ENCODE results near the gene LIPE.

The LIPE gene, protein sequence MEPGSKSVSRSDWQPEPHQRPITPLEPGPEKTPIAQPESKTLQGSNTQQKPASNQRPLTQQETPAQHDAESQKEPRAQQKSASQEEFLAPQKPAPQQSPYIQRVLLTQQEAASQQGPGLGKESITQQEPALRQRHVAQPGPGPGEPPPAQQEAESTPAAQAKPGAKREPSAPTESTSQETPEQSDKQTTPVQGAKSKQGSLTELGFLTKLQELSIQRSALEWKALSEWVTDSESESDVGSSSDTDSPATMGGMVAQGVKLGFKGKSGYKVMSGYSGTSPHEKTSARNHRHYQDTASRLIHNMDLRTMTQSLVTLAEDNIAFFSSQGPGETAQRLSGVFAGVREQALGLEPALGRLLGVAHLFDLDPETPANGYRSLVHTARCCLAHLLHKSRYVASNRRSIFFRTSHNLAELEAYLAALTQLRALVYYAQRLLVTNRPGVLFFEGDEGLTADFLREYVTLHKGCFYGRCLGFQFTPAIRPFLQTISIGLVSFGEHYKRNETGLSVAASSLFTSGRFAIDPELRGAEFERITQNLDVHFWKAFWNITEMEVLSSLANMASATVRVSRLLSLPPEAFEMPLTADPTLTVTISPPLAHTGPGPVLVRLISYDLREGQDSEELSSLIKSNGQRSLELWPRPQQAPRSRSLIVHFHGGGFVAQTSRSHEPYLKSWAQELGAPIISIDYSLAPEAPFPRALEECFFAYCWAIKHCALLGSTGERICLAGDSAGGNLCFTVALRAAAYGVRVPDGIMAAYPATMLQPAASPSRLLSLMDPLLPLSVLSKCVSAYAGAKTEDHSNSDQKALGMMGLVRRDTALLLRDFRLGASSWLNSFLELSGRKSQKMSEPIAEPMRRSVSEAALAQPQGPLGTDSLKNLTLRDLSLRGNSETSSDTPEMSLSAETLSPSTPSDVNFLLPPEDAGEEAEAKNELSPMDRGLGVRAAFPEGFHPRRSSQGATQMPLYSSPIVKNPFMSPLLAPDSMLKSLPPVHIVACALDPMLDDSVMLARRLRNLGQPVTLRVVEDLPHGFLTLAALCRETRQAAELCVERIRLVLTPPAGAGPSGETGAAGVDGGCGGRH

GRCh38 chr19:42427313-42427712 is at the start of gene LIPE:
Gene LIPE, minus strand, starts transcription at chr19:42427388. Its CDS starts 239 bp downstream, at chr19:42427149.
- TF ChIP-seq, protein P1, sequence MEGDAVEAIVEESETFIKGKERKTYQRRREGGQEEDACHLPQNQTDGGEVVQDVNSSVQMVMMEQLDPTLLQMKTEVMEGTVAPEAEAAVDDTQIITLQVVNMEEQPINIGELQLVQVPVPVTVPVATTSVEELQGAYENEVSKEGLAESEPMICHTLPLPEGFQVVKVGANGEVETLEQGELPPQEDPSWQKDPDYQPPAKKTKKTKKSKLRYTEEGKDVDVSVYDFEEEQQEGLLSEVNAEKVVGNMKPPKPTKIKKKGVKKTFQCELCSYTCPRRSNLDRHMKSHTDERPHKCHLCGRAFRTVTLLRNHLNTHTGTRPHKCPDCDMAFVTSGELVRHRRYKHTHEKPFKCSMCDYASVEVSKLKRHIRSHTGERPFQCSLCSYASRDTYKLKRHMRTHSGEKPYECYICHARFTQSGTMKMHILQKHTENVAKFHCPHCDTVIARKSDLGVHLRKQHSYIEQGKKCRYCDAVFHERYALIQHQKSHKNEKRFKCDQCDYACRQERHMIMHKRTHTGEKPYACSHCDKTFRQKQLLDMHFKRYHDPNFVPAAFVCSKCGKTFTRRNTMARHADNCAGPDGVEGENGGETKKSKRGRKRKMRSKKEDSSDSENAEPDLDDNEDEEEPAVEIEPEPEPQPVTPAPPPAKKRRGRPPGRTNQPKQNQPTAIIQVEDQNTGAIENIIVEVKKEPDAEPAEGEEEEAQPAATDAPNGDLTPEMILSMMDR (IDR thresholded peaks at IDR 0.05): no peak

- TF ChIP-seq, protein P1 (IDR thresholded peaks at IDR 0.05): no peak
These were observed 48.2 kb upstream of the LIPE start for GRCh38 chr19:42475366-42475765.

- TF ChIP-seq, protein P1 (IDR thresholded peaks at IDR 0.05): no peak
These were observed 47.6 kb upstream of the LIPE start for GRCh38 chr19:42474743-42475142.

DNA sequence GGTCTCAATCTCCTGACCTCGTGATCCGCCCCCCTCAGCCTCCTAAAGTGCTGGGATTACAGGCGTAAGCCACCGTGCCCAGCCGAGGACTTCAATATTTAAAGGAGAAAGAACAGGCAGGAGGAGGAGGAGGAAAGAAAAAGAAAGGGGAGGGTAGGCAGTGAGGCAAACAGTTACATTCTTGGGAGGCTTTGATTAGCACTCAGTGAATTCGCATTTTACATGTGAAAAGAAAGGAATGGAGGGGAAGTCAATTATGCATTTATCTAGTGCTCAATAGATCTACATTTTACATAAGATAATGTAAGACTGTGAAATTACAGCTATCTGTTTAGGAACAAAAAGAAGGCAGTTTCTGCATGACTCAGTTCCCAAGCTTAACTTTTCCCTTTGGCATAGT is 46.5 kb upstream of the LIPE start:
- TF ChIP-seq, protein P1 (IDR thresholded peaks at IDR 0.05): no peak

DNA sequence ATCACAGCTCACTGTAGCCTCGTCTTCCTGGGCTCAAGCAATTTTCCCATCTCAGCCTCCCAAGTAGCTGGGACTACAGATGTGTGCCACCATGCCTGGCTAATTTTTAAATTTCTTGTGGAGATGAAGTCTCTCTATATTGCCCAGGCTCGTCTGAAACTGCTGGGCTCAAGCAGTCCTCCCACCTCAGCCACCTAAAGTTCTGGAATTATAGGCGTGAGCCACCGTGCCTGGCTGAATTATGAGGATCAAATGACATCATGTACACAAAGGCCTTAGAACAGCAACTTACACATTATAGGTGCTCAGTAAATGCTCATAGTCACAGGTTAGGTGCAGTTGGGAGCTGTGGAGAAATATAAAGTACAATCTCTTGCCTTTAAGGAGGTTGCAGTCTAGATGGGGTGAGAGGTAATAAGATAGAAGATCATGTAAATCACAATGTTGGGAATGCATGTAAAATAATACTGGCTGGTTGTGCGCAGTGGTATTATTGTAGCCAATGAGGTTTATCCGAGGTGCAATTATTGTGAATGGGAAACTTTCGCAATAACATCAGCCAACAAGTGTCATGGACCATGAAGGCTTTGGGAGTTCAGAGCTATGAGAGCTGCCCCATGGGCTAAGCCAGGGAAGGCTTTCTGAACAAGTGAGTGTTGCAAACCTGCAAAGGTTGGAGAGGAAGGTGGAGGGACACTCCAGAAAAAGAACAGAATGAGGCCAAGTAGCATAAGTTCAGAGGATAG is 45.4 kb upstream of the LIPE start:
- TF ChIP-seq, protein P1 (IDR thresholded peaks at IDR 0.05): no peak

DNA sequence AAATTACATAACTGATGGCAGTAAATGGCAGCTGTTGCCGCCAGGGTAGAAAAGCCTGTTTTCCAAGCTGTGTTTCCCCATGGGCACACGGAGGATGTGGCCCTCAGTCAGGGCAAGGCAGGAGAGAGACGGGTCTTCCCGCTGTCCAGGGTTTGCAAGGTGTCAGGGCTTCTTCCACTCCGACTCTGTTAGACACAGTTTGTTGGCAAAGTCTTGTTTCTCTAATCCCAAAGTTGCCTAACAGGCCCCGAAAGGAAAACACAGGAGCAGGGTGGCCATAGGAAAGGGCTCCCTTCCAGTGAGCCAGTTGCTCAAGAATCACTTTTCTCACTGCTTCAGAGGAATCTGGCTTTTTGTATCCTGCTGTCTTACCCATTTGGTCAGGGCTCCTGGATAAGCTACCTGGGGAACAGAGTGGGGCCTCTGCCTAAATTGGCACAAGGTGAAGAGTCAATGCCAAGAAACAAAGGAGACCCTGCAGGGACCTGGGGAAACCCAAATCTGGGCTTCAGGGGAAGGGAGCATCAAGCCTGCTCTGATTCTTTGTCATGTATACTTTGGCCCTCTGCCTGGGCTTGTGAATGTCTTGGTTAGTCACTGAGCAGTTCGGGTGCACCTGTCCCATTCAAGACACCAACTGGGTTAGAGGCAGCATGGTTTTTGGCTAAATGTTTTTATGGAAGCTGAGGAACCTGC is 44.5 kb upstream of the LIPE start:
- TF ChIP-seq, protein P1 (IDR thresholded peaks at IDR 0.05): no peak
